T-helper 2 cell (primary cell): ENCODE results near the gene PTPRN2.
"Not testable (repeated sequence)": the region's sequence is repeated elsewhere in the genome, so short reads cannot be mapped to it uniquely, and the experiment has no call there.

Experiments
- DNase-seq, 5 experiments: peaks; one replicate each; pipeline versions ENCODE4 v3.0.0 to v3.0.0-alpha.2; 2012 to 2022

The PTPRN2 gene

DNA sequence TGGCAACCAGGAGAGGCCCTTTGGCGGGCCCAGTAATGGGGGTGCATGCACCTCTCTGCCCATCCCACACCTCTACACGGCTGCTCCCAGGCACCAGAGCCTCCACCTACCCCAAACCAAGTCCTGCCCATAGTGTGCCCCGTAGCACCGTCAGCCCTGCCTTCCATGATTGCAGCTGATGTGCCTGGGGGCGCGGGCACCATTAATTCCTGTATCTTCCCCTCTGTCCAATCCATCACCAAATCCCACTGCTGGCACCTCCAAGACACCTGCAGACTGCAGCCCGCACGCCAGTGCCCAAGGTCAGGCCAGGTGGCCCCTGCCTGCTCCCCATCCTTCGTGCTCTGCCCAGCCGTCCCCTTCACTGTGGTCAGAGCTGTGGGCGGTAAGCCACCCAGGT lies 533.0 kb downstream of the PTPRN2 start:
- no peak for DNase-seq

DNA sequence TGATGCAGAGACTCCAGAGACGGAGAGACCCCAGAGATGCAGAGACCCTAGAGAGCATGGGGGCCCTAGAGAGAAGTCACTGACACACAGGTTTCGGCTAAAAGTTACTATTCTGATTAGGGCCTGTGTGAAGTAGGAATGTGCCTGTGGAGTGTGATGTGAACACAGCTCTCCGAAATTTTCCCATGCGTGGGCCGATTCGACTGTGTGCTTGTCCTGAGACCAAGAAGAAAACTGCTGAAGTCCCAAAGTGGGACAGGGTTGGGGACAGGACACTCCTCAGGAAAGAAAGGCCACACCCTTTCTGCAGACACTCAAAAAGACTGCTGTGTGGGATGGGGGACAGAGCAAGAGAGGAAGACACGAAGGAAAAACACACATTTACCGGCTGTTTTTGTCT lies 533.5 kb downstream of the PTPRN2 start:
- no peak for DNase-seq

DNA sequence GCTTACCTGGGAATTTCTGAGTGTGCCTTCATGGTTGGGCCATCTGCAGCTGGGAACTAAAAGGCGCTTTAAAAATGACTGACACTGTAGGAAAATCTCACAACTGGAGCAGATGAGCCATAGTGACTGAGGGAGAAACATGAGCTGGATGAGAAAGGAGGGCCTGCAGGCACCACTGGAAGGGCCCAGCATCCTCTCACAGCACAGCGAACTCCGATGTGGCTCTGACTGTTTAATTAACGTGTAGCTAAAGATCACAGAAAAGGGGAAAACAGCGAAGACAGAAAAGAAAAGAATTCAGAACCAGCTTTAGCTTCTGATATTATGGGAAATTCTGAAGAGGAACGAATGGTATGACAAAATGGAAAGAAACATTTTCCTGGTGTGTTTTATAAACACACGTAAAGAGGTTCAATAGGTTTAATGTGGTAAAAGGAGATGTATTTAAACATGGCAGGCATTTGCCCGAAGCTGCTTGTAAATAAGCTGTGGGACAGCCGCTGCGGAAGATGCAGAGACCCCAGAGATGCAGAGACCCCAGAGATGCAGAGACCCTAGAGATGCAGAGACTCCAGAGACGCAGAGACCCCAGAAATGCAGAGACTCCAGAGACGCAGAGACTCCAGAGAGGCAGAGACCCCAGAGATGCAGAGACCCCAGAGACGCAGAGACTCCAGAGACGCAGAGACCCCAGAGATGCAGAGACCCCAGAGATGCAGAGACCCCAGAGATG lies 534.3 kb downstream of the PTPRN2 start:
- DNase-seq = no peak

DNA sequence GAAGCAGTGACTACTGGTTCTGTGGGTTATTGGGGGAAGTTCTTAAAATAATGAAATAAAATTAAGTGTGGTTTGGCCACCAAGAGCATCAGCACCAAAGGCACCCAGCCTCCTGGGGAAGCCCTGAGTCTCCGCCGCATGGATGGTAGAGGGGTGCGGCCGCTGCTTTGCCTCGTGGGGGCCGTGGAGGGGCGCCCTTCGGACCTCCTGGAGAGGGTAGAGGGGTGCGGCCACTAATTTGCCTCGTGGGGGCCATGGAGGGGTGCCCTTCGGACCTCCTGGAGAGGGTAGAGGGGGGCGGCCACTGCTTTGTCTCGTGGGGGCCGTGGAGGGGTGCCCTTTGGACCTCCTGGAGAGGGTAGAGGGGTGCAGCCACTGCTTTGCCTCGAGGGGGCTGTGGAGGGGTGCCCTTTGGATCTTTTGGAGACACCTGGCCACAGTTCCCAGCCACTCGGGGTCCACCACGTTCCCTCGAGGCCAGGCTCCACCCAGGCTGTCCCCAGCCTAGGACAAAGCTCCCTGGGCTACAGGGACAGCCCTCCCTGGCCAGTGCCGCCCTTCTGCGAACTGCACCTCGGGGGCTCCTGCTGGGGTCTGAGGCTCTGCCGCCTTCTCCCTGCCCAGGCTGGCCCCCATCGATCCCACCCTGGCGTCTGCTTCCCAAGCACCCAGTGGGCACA lies 535.1 kb downstream of the PTPRN2 start:
- no peak for DNase-seq

DNA sequence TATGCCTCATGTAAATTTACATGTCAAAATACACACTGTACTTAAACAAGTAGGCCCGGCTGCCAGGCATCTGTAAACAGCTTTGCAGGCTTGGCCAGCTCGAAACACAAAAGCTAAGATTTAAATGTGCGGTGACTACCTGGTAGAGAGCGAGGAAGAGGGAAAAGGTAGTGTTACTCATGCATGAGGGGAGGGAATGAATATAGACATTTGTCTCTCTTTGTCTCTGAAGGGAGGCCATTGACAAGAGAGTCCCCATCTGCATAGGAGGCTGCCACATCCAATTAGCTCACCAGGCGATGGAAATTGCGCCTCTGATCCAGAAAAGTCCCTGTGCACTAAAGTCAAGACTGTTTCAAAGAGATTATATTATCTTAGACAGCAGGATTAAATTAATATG lies 535.8 kb downstream of the PTPRN2 start:
- DNase-seq = no peak

DNA sequence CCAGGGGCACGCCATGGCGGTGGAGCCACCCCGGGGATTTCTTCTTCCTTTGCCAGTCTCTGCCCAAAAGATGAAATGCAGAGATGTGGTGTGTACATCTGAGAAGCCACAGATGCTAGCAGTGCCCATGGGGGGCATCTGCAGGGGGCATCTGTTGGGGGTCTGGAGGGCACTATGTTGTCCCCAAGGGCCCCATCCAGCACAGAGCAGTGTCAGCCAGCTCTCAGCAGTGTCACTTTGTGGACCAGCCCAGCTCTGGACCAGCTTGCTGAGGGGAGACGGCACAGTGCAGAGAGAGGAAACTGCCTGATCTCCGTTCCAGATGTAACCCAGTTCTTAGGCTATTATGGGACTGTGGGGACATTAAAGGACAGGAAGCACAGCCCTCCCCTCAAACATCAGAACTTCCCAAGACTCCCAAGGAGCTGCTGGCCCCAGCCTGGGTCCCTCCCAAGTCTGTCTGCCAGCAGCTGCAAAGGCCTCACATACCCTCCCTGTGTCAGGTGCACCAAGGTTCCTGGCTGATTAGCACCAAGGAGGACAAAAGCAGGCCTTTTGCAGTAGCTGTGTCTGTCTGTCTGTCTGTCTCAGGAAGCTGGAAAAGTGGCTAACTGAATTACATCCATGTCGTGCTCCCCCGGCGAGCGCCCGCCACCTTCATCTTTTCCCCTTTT lies 536.5 kb downstream of the PTPRN2 start:
- no peak for DNase-seq

DNA sequence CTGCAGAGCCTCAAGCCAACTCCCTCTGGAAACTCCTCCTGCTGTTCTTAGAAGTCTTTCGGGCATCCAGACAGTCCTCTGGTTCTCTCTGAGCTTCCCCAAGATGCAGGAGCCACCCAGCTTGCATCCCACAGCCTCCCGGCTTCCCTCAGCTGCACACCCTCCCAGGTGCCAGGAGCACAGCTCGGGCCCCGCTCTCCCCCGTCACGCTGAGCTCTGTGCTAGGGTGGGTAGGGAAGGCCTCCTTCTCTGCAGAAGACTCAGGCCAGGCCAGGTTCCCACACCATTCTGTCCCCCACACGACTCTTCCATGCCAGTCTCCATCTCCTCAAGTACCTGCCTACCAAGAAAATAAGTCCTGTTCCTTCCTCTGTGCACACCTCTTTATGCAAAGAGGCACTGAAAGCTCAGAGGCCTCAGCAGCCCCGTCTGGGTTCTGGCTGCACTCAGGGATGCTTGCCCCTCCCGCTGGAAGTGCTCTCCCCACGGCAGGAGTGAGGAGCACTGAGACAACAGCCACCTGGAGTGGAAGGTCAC lies 537.1 kb downstream of the PTPRN2 start:
- no peak for DNase-seq

DNA sequence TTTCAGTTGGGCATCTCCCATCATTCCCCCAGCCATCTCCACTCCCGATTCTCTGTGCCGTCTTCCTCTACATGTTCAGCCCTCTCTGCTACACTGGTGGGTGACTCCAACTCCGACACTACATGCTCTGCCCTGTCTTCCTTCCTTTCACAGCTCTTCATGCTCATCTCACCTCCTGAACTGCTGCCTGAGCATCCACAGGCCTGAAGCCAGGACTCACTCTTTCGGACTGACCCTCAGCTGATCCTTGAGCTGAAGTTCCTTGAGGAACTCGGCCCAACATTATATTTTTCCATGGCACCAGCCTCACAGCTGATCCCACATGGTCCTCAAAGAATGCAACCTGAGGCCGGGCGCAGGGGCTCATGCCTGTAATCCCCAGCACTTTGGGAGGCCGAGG lies 538.4 kb downstream of the PTPRN2 start:
- no peak for DNase-seq

DNA sequence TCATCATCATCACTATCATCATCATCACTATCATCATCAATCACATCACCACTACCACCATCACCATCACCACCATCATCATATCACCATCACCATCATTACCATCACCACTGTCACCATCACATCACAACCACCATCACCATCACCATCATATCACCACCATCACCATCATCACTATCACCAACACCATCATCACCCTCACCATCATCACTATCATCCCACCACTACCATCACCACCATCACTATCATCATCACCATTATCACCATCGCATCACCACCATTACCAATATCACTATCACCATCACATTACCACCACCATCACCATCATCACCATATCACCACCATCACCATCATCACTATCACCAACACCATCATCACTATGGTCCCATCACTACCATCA lies 539.1 kb downstream of the PTPRN2 start:
- no peak for DNase-seq

DNA sequence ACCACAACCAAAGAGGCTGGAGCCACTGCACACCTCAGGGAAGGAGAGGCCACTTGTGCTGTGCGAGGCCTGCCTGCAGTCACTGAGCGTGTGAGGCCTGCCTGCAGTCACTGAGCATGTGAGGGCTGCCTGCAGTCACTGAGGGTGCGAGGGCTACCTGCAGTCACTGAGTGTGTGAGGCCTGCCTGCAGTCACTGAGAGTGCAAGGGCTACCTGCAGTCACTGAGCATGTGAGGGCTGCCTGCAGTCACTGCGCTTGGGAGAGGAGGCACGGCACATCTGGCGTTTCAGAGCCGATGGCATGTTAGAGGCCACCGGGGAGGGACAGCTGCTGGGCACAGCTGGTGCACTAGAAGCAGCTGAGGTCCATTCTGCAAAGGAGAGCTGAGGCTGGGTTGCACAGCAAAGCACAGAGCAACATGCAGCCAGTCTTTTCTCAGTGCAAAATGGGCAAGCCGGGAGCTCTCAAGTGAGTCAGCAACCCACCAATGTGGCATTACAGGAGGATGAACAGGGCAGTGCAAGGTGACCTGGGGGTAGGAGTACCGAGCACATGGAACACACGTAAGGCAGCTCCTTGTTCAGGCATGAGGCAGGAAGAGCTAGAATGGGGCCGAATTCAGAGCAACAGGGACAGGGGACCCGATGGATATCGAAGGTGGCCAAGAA lies 540.1 kb downstream of the PTPRN2 start:
- DNase-seq = no peak

DNA sequence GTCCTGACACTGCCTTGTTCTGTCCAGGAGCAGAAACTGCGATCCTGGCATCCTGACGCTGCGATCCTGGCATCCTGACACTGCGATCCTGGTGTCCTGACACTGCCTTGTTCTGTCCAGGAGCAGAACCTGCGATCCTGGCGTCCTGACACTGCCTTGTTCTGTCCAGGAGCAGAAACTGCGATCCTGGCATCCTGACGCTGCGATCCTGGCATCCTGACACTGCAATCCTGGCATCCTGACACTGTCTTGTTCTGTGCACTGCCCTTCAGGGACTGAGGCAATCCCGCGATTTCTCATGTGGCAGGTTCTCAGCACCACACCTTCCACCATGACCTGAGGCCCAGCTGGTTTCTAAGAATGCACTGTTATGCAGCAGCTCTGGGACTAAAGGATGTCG lies 541.4 kb downstream of the PTPRN2 start:
- DNase-seq = not testable (repeated sequence)

DNA sequence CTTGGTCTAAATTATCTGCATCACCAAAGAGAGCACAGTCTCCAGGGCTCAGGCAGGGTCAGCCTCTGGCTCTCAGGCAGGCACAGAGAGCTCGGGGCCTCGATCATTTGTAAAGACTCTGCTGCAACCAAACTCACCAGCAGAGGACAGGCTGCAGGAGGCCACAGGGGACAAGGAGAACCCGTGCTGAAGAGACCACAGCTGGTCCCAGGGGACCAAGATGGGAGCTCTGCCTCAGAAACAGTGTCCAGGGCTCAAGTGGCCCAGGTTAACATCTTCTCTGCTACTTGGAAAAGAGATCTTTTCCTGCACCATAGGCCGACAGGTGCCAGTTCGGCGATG lies 543.2 kb downstream of the PTPRN2 start:
- DNase-seq = no peak

DNA sequence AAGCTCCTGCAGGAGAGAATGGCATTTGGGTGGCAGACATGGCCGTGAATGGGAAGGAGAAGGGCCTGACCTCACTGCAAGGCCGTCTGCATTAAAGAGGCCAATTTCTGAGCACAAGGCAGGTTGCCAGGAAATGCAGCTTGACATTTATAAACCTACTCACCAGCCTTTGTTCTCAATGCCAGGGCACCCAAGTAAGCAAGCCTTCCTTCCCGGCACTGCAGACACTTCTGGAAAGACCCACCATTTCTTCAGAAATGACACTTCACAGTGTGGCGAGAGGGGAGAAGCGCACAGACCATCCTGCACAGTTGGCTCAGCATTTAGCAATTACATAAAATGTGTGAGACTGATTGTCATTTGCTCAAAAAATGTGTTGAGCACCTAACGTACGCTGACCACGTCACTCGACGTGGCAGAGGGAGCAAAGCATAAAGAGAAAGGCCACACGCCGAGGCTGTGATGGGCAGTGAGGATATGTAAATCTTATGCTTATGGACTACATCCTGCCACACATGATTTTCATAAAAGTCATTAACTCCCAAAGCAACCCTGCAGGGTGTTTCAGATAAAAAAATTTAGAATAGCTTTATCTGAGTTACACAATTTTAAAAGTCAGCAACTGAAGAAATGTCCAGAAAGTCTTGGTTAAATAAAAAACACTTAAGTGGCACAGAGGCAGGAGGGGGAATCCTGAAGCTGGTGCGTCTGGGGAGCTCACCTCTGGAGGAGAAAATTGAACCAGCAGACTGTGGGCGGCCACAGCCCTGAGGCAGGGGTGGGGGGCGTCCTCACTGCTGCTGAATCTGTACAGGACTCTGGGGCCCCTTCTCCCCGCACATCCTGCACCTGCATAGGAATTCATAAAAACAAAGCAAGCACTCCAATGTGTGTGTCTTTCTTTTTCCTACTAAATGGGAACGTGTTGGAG lies 543.8 kb downstream of the PTPRN2 start:
- peak in 1 of 5 experiments; percentile 31 for DNase-seq

DNA sequence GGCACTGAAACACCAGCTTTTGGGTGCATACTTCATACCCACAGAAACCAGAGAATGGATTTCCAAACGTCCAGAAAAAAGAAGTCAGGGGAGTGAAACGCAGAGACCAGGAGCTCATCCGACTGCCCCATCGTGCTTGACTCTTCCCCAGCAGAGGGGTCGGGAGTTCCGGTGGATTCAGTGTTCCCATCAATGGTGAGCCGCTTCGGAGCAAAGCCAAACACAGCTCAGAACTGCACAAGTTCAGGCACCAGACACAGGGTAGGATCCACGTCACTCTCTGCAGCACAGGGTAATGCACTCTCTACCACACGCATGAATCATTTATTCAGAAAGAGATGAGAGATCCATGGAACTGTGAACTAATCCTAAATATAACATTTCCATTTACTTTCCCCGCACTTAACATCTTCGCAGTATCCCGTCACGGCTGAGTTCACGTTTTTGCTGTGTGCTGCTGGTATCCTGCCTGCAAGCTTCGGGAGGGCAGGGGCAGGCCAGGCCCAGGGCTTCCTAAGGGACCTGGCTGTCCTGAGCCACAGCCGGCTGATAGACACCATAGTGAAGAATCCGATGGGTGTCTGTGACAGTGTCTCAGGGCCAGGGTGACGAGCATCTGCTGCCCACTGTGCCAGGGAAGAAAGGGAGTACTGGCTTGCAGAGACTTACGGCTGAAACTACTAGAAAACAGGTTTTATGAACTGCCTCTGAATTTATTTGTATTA lies 545.3 kb downstream of the PTPRN2 start:
- DNase-seq = no peak

DNA sequence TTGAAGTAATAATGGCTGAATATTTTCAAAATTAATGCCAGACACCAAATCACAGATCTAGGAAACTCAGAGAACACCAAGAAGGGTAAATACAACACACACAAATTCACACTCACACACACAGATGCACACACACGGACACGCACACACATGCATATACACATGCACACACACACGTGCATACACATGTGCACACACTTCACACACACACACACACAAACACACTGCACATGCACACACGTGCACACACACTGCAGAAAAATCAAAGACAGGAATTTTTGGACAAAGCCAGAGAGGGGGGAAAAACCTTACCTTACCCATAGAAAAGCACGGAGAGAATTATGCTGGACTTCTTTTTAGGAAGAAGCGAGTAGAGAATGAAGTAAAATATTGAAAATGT lies 547.4 kb downstream of the PTPRN2 start:
- no peak for DNase-seq

DNA sequence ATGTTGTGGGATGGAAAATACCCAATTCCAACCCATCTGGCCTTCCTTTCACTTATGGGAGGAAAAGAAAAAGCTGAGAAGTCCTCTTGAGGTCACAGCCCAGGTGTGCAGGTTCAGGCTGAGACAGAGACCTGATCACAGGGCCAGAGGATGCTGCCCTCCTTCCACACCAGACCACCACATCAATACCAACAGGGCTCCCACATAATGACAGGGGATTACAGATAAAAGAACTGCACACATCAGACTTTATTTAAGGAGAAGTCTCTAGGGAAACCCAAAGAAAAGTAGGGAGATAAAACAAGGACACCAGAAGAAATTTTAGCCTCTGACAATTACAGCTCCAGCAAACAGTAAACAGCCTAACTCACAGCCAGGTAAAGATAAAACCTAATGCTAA lies 548.4 kb downstream of the PTPRN2 start:
- DNase-seq = no peak

DNA sequence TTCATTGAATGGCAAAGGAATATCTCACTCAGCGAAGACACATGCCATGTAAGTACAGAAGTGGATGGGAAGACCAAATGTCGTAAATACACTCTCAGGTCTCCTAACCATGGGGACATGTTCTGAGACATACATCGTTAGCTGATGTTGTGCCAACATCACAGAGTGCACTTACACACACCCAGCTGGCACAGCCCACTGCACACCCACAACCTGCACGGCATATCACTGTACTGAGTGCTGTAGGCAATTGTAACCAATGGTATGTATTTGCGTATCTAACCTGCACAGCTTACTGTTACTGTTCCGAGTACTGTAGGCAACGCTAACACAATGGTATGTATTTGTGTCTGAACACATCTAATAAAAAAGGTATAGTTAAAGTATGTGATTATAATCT lies 550.4 kb downstream of the PTPRN2 start:
- DNase-seq = no peak

DNA sequence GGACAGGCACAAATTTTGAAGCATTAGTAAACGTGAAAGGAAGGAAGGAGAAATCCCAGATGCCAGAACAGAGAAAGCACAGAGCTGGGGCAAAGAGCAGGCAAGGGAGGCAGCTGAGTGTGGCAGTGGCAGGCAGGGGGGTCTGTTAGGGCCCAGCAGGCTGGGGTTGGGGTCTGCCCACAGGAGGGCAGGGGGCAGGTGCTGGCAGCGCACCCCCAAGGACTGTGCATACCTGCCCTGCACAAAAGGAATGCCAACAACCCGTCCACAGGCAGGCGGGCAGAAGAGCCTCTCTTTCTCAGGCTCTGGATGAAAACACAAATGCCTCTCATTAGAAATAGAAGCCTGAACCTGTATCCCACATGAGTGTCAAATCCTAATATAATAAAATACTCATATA lies 552.3 kb downstream of the PTPRN2 start:
- no peak for DNase-seq

DNA sequence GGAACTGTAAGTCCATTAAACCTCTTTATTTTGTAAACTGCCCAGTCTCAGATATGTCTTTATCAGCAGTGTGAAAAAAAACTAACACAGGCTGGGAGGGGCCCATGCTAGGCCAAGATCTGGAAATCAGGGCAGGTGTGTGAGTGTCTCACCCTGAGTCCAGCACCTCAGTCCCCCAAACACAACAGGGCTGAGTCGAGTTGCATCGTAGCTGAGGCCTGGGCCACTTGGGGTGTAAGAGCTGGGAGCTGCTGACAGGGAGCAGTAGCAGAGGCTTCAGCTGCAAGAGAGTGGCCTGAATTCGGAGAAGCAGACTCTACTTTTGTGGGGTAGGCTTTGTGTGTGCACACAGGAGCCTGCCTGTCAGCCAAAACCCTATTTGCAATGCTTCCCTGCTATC lies 553.1 kb downstream of the PTPRN2 start:
- DNase-seq = no peak

DNA sequence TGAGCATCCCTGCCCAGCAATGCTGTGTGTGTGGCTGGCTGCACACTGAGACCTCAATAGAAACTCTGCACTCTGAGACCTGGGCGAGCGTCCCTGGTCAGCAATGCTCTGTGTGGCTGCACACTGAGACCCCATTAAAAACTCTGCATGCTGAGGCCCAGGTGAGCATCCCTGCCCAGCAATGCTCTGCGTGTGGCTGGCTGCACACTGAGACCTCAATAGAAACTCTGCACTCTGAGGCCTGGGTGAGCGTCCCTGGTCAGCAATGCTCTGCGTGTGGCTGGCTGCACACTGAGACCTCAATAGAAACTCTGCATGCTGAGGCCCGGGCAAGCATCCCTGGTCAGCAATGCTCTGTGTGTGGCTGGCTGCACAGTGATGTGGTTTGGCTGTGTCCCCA lies 553.7 kb downstream of the PTPRN2 start:
- DNase-seq = not testable (repeated sequence)

DNA sequence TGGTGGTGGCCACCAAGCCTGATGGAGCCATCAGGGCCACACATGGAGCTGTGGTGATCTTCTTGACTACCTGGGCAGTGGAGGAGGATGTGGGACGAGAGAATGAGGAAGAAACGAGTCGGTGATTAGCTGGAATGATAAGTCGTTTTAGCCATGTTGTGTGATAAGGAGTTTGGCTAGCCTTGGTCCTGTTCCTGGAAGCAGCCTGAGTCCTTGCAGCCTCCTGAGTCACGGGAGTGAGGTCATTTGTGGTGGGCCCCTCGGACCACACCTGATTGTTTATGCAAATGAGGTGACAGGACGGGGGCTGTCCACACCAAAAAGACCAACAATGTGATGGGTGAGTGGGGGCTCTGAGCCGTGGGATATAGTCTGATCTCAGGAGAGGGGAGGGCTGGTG lies 554.4 kb downstream of the PTPRN2 start:
- DNase-seq = no peak
